Measurements from ENCODE around the gene HBG2. TPM values are rescaled to one million over a fixed set of nuclear protein-coding genes. Genes with fewer than 3 reads are reported as not detected.

HBG2 gene
- total and polyA plus RNA-seq, 9 donors, result 0.37 to 9.7 (median 0.63) TPM; not detected in 3

GRCh38 chr11:5276697-5277096, 22.1 kb upstream of the HBG2 start:
- no peaks in the 10 kb centered on the region for H3K9me3 ChIP-seq
- no peak overlapping the region for H3K4me3 ChIP-seq
- 88 to 93% (median 93%) methylated on average over 2 of the region's 2 CpGs for WGBS, 3 donors
- no peaks in the 10 kb centered on the region for H3K27me3 ChIP-seq
- intact Hi-C loops (cut with DNase I), result loop anchor here in 1 of 4 donors (10.0 kb wide), 1 partner anchor 358 kb away; no protein-coding TSS in a partner anchor
- H3K36me3 ChIP-seq, result no peaks in the 10 kb centered on the region
- H3K27ac ChIP-seq, result no peak overlapping the region
- no peak for TF ChIP-seq CTCF (IDR thresholded peaks at IDR 0.05)
- no peak for TF ChIP-seq EP300 (IDR thresholded peaks at IDR 0.05)
- no peak for TF ChIP-seq POLR2A (IDR thresholded peaks at IDR 0.05)
- peaks cover 2% of the 10 kb centered on the region for H3K4me1 ChIP-seq (ENCODE audit: insufficient read depth)
- DNase-seq, result no peak

- Histone ChIP-seq H3K27ac (no peak overlapping the region), H3K4me3 (no peak overlapping the region), H3K36me3 (no peaks in the 10 kb centered on the region), H3K4me1 (ENCODE audit: insufficient read depth) (no peaks in the 10 kb centered on the region), H3K9me3 (no peaks in the 10 kb centered on the region), H3K27me3 (no peaks in the 10 kb centered on the region)
- no peak for DNase-seq
- intact Hi-C loops (cut with DNase I), result loop anchor here in 1 of 4 donors (10.0 kb wide), 1 partner anchor 359 kb away; no protein-coding TSS in a partner anchor
- no peak for TF ChIP-seq EP300 (IDR thresholded peaks at IDR 0.05)
- no peak for TF ChIP-seq POLR2A (IDR thresholded peaks at IDR 0.05)
- TF ChIP-seq CTCF (IDR thresholded peaks at IDR 0.05), result no peak
- WGBS, 3 donors, result 68 to 71% (median 70%) methylated on average over 6 of the region's 6 CpGs
Observed at GRCh38 chr11:5275369-5276110, 21.0 kb upstream of the HBG2 start.

GRCh38 chr11:5274395-5274794, 19.8 kb upstream of the HBG2 start:
- H3K27ac ChIP-seq, result no peak overlapping the region
- H3K27me3 ChIP-seq, result no peaks in the 10 kb centered on the region
- no peaks in the 10 kb centered on the region for H3K4me1 ChIP-seq (ENCODE audit: insufficient read depth)
- TF ChIP-seq EP300 (IDR thresholded peaks at IDR 0.05) (no peak), CTCF (IDR thresholded peaks at IDR 0.05) (no peak), POLR2A (IDR thresholded peaks at IDR 0.05) (no peak)
- intact Hi-C loops (cut with DNase I), result loop anchor here in 1 of 4 donors (10.0 kb wide), 1 partner anchor 360 kb away; no protein-coding TSS in a partner anchor
- no peaks in the 10 kb centered on the region for H3K36me3 ChIP-seq
- H3K9me3 ChIP-seq, result no peaks in the 10 kb centered on the region
- WGBS, 3 donors, result 74 to 80% (median 79%) methylated on average over 5 of the region's 5 CpGs
- H3K4me3 ChIP-seq, result no peak overlapping the region
- DNase-seq, result no peak

GRCh38 chr11:5272395-5273017, 17.9 kb upstream of the HBG2 start:
- intact Hi-C loops (cut with DNase I), result loop anchor here in 1 of 4 donors (10.0 kb wide), 1 partner anchor 362 kb away; no protein-coding TSS in a partner anchor
- no peak overlapping the region for H3K27ac ChIP-seq
- DNase-seq, result no peak
- no peaks in the 10 kb centered on the region for H3K36me3 ChIP-seq
- H3K9me3 ChIP-seq, result no peaks in the 10 kb centered on the region
- 64 to 74% (median 65%) methylated on average over 4 of the region's 4 CpGs for WGBS, 3 donors
- no peaks in the 10 kb centered on the region for H3K4me1 ChIP-seq (ENCODE audit: insufficient read depth)
- TF ChIP-seq EP300 (IDR thresholded peaks at IDR 0.05) (no peak), CTCF (IDR thresholded peaks at IDR 0.05) (no peak), POLR2A (IDR thresholded peaks at IDR 0.05) (no peak)
- H3K27me3 ChIP-seq, result no peaks in the 10 kb centered on the region
- H3K4me3 ChIP-seq, result no peak overlapping the region
